Astrocyte of the spinal cord (primary cell): ENCODE measurements around the gene ZNF598.
A peak's percentile ranks its signal among the peaks of the same experiment; 100 is the strongest.

Source experiments
- DNase-seq: peaks from one replicate; pipeline ENCODE4 v3.0.0; 2011; ENCODE audit warnings: low read depth, low spot score
- H3K4me3 ChIP-seq: 2 replicates; pipeline ENCODE4 v1.5.1; 2011; ENCODE audit warnings: low read depth, mild to moderate bottlenecking, low read length, moderate library complexity
- CTCF ChIP-seq: IDR thresholded peaks from 2 replicates; pipeline ENCODE4 v1.5.1; 2012; ENCODE audit warnings: low read depth, mild to moderate bottlenecking, low read length, inconsistent platforms
- in situ Hi-C: cut with HindIII; loops from 2 replicates; pipeline ENCODE4 v1.10.0; 2017; ENCODE audit warnings: low sequenced_read_pairs

Gene ZNF598

GRCh38 chr16:2054543-2055245 lies 45.1 kb upstream of the ZNF598 start:
- in situ Hi-C loops, result no loop called here
- no peak for DNase-seq
- no peak overlapping the region for H3K4me3 ChIP-seq
- no peak for TF ChIP-seq CTCF

- TF ChIP-seq CTCF, result no peak
- in situ Hi-C loops, result no loop called here
- H3K4me3 ChIP-seq, result no peak overlapping the region
- no peak for DNase-seq
Measured at GRCh38 chr16:2053897-2054296, 44.3 kb upstream of the ZNF598 start.

- no peak for TF ChIP-seq CTCF
- in situ Hi-C loops, result no loop called here
- DNase-seq, result no peak
- no peak overlapping the region for H3K4me3 ChIP-seq
Measured at GRCh38 chr16:2053211-2053610, 43.6 kb upstream of the ZNF598 start.

GRCh38 chr16:2048116-2048543 lies 38.5 kb upstream of the ZNF598 start:
- no peak for TF ChIP-seq CTCF
- no peak for DNase-seq
- H3K4me3 ChIP-seq, result peak overlapping the region; percentile 72
- in situ Hi-C loops, result no loop called here

- peak; percentile 96 for DNase-seq
- in situ Hi-C loops, result no loop called here
- TF ChIP-seq CTCF, result peak; percentile 32
- peak within 1 kb of the TSS; percentile 72 for H3K4me3 ChIP-seq
Measured at GRCh38 chr16:2047330-2048115, 37.9 kb upstream of the ZNF598 start, which contains the start of the genes NTHL1 and TSC2. TSS of gene NTHL1 (minus strand) at chr16:2047834. CDS start at chr16:2047823, 11 bp downstream. TSS of gene TSC2 (plus strand) at chr16:2047985. CDS start at chr16:2048616, 631 bp downstream.

- in situ Hi-C loops, result no loop called here
- H3K4me3 ChIP-seq, result peak overlapping the region; percentile 72
- TF ChIP-seq CTCF, result no peak
- DNase-seq, result no peak
Measured at GRCh38 chr16:2046893-2047329, 37.3 kb upstream of the ZNF598 start.
